Gastroesophageal sphincter (tissue), 4 donors: ENCODE results near the gene REX1BD. TPM values are rescaled to one million over a fixed set of nuclear protein-coding genes. Genes with fewer than 3 reads are reported as not detected.

Source experiments
- ATAC-seq: fragments of 150-250 bp; one replicate; pipeline ENCODE4 v1.9.1; 2016; ENCODE audit warnings: mild to moderate bottlenecking, moderate library complexity
- H3K27ac ChIP-seq, 4 donors: fragments of 200-600 bp; sonication (generic) in 3 of 4; 1 replicate in 3 of 4; 2 replicates in 1 of 4; pipeline ENCODE4 v1.5.1; 2016 to 2019
- H3K27me3 ChIP-seq: fragments of 200-600 bp; sonication (generic); one replicate; pipeline ENCODE4 v1.5.1; 2019
- H3K36me3 ChIP-seq, 2 donors: fragments of 200-600 bp; sonication (generic); one replicate each; pipeline ENCODE4 v1.5.1; 2019; ENCODE audit warnings: control low read depth in 1 of 2
- H3K4me1 ChIP-seq, 3 donors: fragments of 200-600 bp; sonication (generic); 1 replicate in 2 of 3; 2 replicates in 1 of 3; pipeline ENCODE4 v1.5.1; 2016 to 2019; ENCODE audit warnings: control low read depth in 2 of 3
- H3K4me3 ChIP-seq, 2 donors: fragments of 200-600 bp; sonication (generic); one replicate each; pipeline ENCODE4 v1.5.1; 2019; ENCODE audit warnings: mild to moderate bottlenecking in 1 of 2, moderate library complexity in 1 of 2
- H3K9me3 ChIP-seq, 3 donors: fragments of 200-600 bp; sonication (generic); one replicate each; pipeline ENCODE4 v1.5.1; 2017 to 2019; ENCODE audit warnings: control low read depth in 2 of 3
- CTCF ChIP-seq, 4 experiments: fragments of 200-600 bp in 2 of 4; fragments of 450-650 bp in 2 of 4; sonication (generic) in 1 of 4; IDR thresholded peaks; one replicate each; pipeline ENCODE4 v1.5.1; 2017 to 2019; ENCODE audit warnings: antibody characterized with exemption in 4 of 4, mild to moderate bottlenecking in 2 of 4, moderate library complexity in 2 of 4
- EP300 ChIP-seq: sonication (generic); formaldehyde crosslinking; IDR thresholded peaks from one replicate; pipeline ENCODE4 v1.6.1; 2017; ENCODE audit warnings: antibody characterized with exemption, mild to moderate bottlenecking
- POLR2A ChIP-seq, 2 donors: fragments of 450-650 bp; IDR thresholded peaks; one replicate each; pipeline ENCODE4 v1.6.1; 2017; ENCODE audit warnings: antibody characterized with exemption in 2 of 2, mild to moderate bottlenecking in 2 of 2, moderate library complexity in 1 of 2
- POLR2AphosphoS5 ChIP-seq: sonication (generic); formaldehyde crosslinking; IDR thresholded peaks from one replicate; pipeline ENCODE4 v1.6.1; 2017; ENCODE audit warnings: antibody characterized with exemption
- WGBS, 2 donors: methylation state at CpG; one replicate each; pipeline ENCODE4 v1.1.5; 2018; ENCODE audit warnings: low coverage in 1 of 2; 5-methylcytosine and 5-hydroxymethylcytosine counted together
- total RNA-seq, 4 donors: library from RNA; depleted of rRNA; stranded (reverse); fragments of >200 nt; gene quantifications; one replicate each; pipeline ENCODE4 v1.1.0, GENCODE V29; 2016

Gene REX1BD
- total RNA-seq, 4 donors from 2014 or later, result 64.8 to 72.6 (median 68.6) TPM

- TF ChIP-seq EP300 (no peak), CTCF (IDR thresholded peaks at IDR 0.05) (no peak), POLR2A (IDR thresholded peaks at IDR 0.05) (no peak), POLR2AphosphoS5 (no peak)
- H3K27ac ChIP-seq, result peak overlapping the region in 3 of 4 donors; percentile 40 to 67 (median 53)
- peak overlapping the region in 1 of 2 donors; percentile 47 for H3K4me3 ChIP-seq
Observed at GRCh38 chr19:18593367-18594095, 4.9 kb downstream of the REX1BD start.

GRCh38 chr19:18594096-18594823 is 5.7 kb downstream of the REX1BD start:
- Histone ChIP-seq H3K27ac (peak overlapping the region in 3 of 4 donors; percentile 40 to 67 (median 53)), H3K4me3 (peak overlapping the region in 1 of 2 donors; percentile 47), H3K36me3 (peaks cover 0 to 20% of the 10 kb centered on the region in 2 donors), H3K27me3 (peaks cover 18% of the 10 kb centered on the region), H3K9me3 (no peaks in the 10 kb centered on the region), H3K4me1 (peaks cover 2 to 41% (median 19%) of the 10 kb centered on the region in 3 donors)
- TF ChIP-seq POLR2AphosphoS5, result no peak
- TF ChIP-seq CTCF (IDR thresholded peaks at IDR 0.05), result peak in 3 of 4 experiments; percentile 94 to 95 (median 95)
- WGBS, 2 donors, result 0% methylated on average over 1 to 4 of the region's 54 CpGs
- ATAC-seq, result peak; percentile 85

More at GRCh38 chr19:18593367-18594095, 4.9 kb downstream of the REX1BD start:
- peaks cover 10% of the 10 kb centered on the region for H3K27me3 ChIP-seq
- no peaks in the 10 kb centered on the region for H3K9me3 ChIP-seq
- WGBS, 2 donors, result 0 to 8% methylated on average over 1 to 2 of the region's 25 CpGs
- ATAC-seq, result no peak
- H3K36me3 ChIP-seq, result peaks cover 0 to 16% of the 10 kb centered on the region in 2 donors
- peaks cover 2 to 48% (median 19%) of the 10 kb centered on the region in 3 donors for H3K4me1 ChIP-seq

GRCh38 chr19:18594824-18595373 is 6.3 kb downstream of the REX1BD start:
- WGBS, 2 donors, result 19 to 30% methylated on average over 2 to 13 of the region's 26 CpGs
- Histone ChIP-seq H3K27ac (peak overlapping the region in 1 of 4 donors; percentile 67), H3K9me3 (no peaks in the 10 kb centered on the region), H3K4me1 (peaks cover 2 to 35% (median 15%) of the 10 kb centered on the region in 3 donors), H3K27me3 (peaks cover 24% of the 10 kb centered on the region), H3K36me3 (peaks cover 0 to 20% of the 10 kb centered on the region in 2 donors), H3K4me3 (peak overlapping the region in 1 of 2 donors; percentile 47)
- TF ChIP-seq POLR2AphosphoS5, result no peak
- no peak for ATAC-seq

DNA sequence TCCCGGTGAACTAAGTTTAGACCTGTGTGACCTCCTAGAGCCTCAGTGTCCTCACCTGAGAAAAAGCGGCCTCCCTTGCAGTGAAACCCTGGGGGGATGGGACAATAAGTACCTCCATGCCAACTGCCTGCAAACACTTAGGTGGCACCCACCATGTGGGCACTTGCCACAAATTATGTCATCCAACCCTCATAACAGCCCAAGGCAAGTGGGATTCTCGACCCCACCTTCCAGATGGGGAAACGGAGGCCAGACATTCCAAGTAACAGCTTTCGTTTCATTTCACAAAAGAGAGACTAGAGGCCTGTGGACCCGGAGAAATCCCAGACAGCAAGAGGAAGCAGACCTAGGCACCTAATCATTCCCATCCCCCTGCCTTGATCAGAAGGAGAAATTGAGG is 6.9 kb downstream of the REX1BD start:
- H3K27me3 ChIP-seq, result peaks cover 30% of the 10 kb centered on the region
- H3K4me3 ChIP-seq, result no peak overlapping the region
- no peak for ATAC-seq
- WGBS, 2 donors, result 80% methylated on average over 1 of the region's 6 CpGs; no CpG with 5 or more reads in 1 of the 2 donors
- H3K4me1 ChIP-seq, result peaks cover 2 to 29% (median 14%) of the 10 kb centered on the region in 3 donors
- TF ChIP-seq POLR2A (IDR thresholded peaks at IDR 0.05) (no peak), EP300 (no peak), CTCF (IDR thresholded peaks at IDR 0.05) (no peak), POLR2AphosphoS5 (no peak)
- H3K9me3 ChIP-seq, result no peaks in the 10 kb centered on the region
- H3K36me3 ChIP-seq, result peaks cover 0 to 19% of the 10 kb centered on the region in 2 donors
- no peak overlapping the region for H3K27ac ChIP-seq

DNA sequence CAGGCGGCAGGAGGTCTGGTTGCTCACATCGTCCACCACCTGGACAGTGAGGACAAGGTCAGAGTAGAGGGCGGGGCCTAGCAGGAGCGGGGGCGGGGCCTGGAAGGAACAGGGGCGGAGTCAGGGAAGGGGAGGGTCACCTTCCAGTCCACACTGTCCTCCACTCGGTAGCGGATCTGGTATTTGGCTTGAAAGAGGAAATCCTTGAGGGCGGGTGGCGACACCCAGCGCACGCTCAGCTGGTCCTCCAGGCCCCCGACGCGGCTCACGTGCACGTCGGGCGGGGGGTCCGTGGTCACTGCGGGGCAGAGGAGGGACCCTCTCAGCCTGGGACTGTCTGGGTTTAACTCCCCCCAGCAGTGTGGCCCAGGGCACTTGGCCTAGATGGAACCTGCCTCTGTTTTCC is 8.2 kb downstream of the REX1BD start:
- H3K27me3 ChIP-seq, result peaks cover 40% of the 10 kb centered on the region
- H3K4me1 ChIP-seq, result peaks cover 2 to 23% (median 14%) of the 10 kb centered on the region in 3 donors
- no peak for ATAC-seq
- WGBS, 2 donors, result 20 to 40% methylated on average over 1 to 10 of the region's 21 CpGs
- TF ChIP-seq EP300 (no peak), POLR2A (IDR thresholded peaks at IDR 0.05) (no peak), POLR2AphosphoS5 (no peak), CTCF (IDR thresholded peaks at IDR 0.05) (no peak)
- no peaks in the 10 kb centered on the region for H3K9me3 ChIP-seq
- H3K36me3 ChIP-seq, result peaks cover 0 to 8% of the 10 kb centered on the region in 2 donors
- H3K4me3 ChIP-seq, result no peak overlapping the region
- no peak overlapping the region for H3K27ac ChIP-seq
